ENCODE measurements around the gene IGF1.
"Not testable (repeated sequence)": the region's sequence is repeated elsewhere in the genome, so short reads cannot be mapped to it uniquely, and the experiment has no call there.

The IGF1 gene

DNA sequence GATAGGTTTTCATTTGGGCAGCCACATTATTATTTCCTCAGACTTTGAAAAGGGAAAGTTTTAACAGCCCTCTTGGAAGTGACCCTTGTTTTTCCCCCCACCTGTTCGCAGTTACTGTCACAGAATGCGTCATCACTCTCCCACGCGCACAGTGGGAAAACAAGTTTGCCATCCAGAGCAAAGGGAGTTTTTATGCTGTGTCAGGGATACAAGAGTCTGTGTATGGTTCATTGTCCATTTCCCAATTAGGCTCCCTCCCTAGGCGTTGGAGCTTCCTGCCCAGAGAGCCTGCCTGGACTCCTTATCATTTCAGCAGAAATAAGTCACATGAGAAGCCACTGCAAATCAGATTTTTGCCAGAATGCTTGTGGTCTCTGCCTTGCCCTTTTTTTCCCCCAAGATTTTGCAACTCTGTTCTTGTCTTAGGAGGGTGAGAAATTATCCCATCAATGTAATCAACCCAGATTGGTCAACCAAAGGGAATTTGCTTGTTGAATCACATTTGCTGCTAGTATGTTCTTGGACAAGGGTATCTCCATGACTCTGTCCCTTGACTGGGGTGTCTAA is 104.1 kb downstream of the IGF1 start:
- no peak for DNase-seq

GRCh38 chr12:102374190-102374589 is 106.2 kb downstream of the IGF1 start:
- no peak for DNase-seq

DNA sequence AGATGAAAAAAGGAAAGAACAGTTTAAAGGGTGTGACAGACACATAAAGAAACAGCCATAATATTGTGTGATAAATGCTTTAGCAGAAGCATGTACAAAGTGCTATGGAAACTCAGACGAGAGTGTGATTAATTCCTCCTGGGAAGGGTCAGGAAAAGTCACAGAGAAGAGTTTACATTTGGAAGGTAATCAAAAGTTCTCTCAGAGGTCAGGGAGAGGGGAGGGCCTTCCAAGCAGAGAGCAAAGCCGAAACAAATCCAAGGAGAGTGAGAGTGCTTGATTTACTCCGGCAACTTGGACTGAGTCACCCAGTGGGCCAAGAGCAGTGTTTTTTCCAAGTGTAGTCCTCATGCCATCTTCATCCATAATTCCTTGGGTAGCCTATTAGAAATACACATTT is 108.3 kb downstream of the IGF1 start:
- no peak for DNase-seq

DNA sequence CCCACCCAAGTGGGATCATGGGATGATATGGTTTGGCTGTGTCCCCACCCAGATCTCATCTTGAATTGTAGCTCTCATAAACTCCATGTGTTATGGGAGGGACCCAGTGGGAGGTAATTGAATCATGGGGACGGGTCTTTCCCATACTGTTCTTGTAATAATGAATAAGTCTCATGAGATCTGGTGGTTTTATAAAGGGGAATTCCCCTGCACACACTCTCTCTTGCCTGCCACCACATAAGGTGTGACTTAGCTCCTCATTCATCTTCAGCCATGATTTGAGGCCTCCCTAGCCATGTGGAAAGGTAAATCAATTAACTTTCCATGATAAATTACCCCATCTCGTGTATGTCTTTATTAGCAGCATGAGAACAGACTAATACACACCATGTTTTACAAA is 109.2 kb downstream of the IGF1 start:
- DNase-seq = no peak

GRCh38 chr12:102369876-102370275 is 110.5 kb downstream of the IGF1 start:
- no peak for DNase-seq

DNA sequence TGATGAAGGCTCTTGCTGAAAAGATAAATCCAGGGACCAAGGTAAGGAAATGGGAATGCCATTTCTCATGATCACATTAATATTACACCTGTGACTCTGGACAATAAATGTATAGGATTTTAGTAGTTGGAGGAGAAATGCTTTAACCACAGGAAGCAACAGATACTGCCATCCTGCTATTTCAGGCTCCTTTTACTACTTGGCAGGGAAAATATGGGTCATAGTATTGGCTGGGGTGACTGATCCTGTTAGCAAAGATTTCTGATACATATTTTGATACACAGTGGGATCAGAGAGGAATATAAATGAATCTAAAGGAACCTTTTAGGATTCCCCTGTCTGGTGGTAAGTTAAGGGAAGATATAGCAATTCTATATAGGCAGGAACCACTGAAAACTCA is 115.0 kb downstream of the IGF1 start:
- no peak for DNase-seq

GRCh38 chr12:102364709-102365108 is 115.7 kb downstream of the IGF1 start:
- no peak for DNase-seq

DNA sequence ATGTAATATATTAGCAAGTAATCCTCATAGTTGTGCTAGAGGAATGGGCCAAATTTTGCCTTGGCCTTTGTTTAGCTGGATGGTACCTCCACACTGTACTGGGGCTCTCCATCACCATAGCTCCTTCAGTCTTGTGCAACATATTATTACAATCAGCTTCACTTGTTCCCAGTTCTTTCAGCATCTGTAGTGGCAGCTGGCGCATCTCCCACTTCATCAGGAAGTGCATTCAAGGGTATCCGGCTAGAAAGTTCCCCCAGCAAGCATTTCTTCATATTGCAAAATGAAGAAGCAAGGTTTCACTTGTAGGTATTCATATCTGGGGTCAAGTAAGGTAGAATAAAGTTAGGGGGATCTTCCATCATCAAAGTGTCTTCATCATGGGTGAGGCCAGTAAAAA is 123.7 kb downstream of the IGF1 start:
- no peak for DNase-seq

GRCh38 chr12:102354281-102354680 is 126.1 kb downstream of the IGF1 start:
- DNase-seq = not testable (repeated sequence)

DNA sequence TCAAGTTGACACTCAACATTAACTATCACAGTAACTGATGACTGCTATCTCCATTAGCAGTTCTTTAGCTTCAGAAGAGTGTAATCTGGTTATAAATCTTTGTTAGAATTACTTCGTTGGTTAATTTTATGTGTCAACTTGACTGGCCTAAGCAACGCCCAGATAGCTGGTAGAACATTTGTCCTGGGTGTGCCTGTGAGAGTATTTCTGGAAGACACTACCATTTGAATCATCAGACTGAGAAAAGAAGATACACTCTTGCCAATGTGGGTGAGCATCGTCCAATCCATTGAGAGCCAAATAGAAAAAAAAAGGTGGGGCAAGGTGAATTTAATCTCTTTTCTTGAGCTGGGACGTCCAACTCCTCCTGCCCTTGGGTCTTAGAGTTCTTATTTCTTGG is 129.0 kb downstream of the IGF1 start:
- no peak for DNase-seq

- no peak for DNase-seq
Measured at GRCh38 chr12:102350070-102350469, 130.3 kb downstream of the IGF1 start.

DNA sequence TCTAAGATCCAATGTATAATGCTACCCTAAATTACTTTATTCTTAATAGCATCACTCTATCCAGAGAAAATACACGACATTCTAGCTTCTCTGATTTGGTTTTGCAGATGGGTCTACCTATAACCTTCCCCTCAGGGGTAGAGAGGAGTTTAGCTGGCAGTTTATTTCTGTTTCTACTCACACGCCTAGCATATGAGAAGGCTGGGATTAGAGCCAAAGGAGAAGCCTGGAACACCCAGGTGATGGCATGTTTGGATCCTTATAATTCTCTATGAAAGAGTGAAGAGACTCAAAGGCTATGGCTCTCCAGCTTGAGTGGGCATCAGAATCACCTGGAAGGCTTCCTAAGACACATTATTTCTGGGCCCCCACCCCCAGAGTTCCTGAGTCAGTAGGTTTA is 131.3 kb downstream of the IGF1 start:
- no peak for DNase-seq

- no peak for DNase-seq
Measured at GRCh38 chr12:102347811-102348210, 132.6 kb downstream of the IGF1 start.
